GM18858 (cell line): ENCODE measurements around the gene FAM227A.

Experiments
- ATAC-seq: cut with Tn5 transposase; IDR thresholded peaks from one replicate; pipeline ENCODE4 v1.9.1; 2021; ENCODE audit not compliant: unreplicated experiment

Gene FAM227A

GRCh38 chr22:38549101-38549894 is 106.9 kb downstream of the FAM227A start:
- no peak for ATAC-seq

GRCh38 chr22:38540701-38541100 is 115.5 kb downstream of the FAM227A start:
- ATAC-seq: no peak

GRCh38 chr22:38531251-38531938 is 124.8 kb downstream of the FAM227A start:
- no peak for ATAC-seq
